ENCODE measurements around the gene EPB41L2. TPM values are rescaled to one million over a fixed set of nuclear protein-coding genes. Genes with fewer than 3 reads are reported as not detected.

The EPB41L2 gene
- total and polyA plus RNA-seq, 2 experiments from 2014 or later: 76.2 to 91.7 TPM

GRCh38 chr6:130834482-130835251 lies 228.4 kb downstream of the EPB41L2 start:
- no peak overlapping the region for H2AFZ ChIP-seq
- H3K36me3 ChIP-seq (ENCODE audit: insufficient read depth): no peaks in the 10 kb centered on the region; the same call in 1 of the 2 replicates
- no peaks in the 10 kb centered on the region for H3F3A ChIP-seq (replicated peaks; ENCODE audit: low read depth)
- no peaks in the 10 kb centered on the region for H4K20me1 ChIP-seq (replicated peaks; ENCODE audit: insufficient read depth)
- ATAC-seq: no peak
- H3K4me2 ChIP-seq: no peak overlapping the region
- H3K27me3 ChIP-seq (ENCODE audit: insufficient read depth): no peaks in the 10 kb centered on the region
- no peaks in the 10 kb centered on the region for H3K79me2 ChIP-seq (replicated peaks; ENCODE audit: insufficient read depth)
- DNase-seq (ENCODE audit: low spot score): no peak
- no peak overlapping the region for H3K27ac Mint-ChIP-seq
- no peaks in the 10 kb centered on the region for H3K36me3 Mint-ChIP-seq (ENCODE audit: low read depth)
- no peak overlapping the region for H3K27ac ChIP-seq (ENCODE audit: low read depth)
- H3K4me1 ChIP-seq (ENCODE audit: insufficient read depth): peaks cover 16% of the 10 kb centered on the region
- H3K4me1 Mint-ChIP-seq: peaks cover 16% of the 10 kb centered on the region
- no peak overlapping the region for H3K4me3 Mint-ChIP-seq
- H3K27me3 Mint-ChIP-seq (ENCODE audit: insufficient read depth, low read depth, poor library complexity): no peaks in the 10 kb centered on the region
- no peak overlapping the region for H3K4me3 ChIP-seq
- H3K9me2 ChIP-seq (ENCODE audit: insufficient read depth): peaks cover 22% of the 10 kb centered on the region
- H3K9me3 Mint-ChIP-seq: no peaks in the 10 kb centered on the region
- TF ChIP-seq EZH2phosphoT487 (IDR thresholded peaks at IDR 0.05; ENCODE audit: unreplicated experiment) (no peak), POLR2AphosphoS5 (IDR thresholded peaks at IDR 0.05; ENCODE audit: low read depth) (no peak), STAT1 (IDR thresholded peaks at IDR 0.05; ENCODE audit: unreplicated experiment) (no peak)

- no peak overlapping the region for H3K27ac Mint-ChIP-seq
- Histone ChIP-seq H3K4me3 (no peak overlapping the region), H3K4me1 (ENCODE audit: insufficient read depth) (peaks cover 5% of the 10 kb centered on the region), H2AFZ (no peak overlapping the region), H3K79me2 (replicated peaks; ENCODE audit: insufficient read depth) (no peaks in the 10 kb centered on the region), H3F3A (replicated peaks; ENCODE audit: low read depth) (no peaks in the 10 kb centered on the region), H3K27me3 (ENCODE audit: insufficient read depth) (no peaks in the 10 kb centered on the region), H3K27ac (ENCODE audit: low read depth) (no peak overlapping the region), H3K36me3 (ENCODE audit: insufficient read depth) (no peaks in the 10 kb centered on the region; the same call in 1 of the 2 replicates), H3K4me2 (no peak overlapping the region), H3K9me2 (ENCODE audit: insufficient read depth) (peaks cover 30% of the 10 kb centered on the region), H4K20me1 (replicated peaks; ENCODE audit: insufficient read depth) (no peaks in the 10 kb centered on the region)
- no peaks in the 10 kb centered on the region for H3K27me3 Mint-ChIP-seq (ENCODE audit: insufficient read depth, low read depth, poor library complexity)
- ATAC-seq: no peak
- H3K9me3 Mint-ChIP-seq: no peaks in the 10 kb centered on the region
- no peak overlapping the region for H3K4me3 Mint-ChIP-seq
- H3K4me1 Mint-ChIP-seq: peaks cover 6% of the 10 kb centered on the region
- DNase-seq (ENCODE audit: low spot score): no peak
- no peaks in the 10 kb centered on the region for H3K36me3 Mint-ChIP-seq (ENCODE audit: low read depth)
- TF ChIP-seq EZH2 (IDR thresholded peaks at IDR 0.05; ENCODE audit: low read depth, unreplicated experiment) (no peak), ZNF331 (CRISPR knock-in tag; IDR thresholded peaks at IDR 0.05; ENCODE audit: low read depth) (no peak), JUNB (IDR thresholded peaks at IDR 0.05; ENCODE audit: unreplicated experiment) (no peak), ZNF114 (CRISPR knock-in tag; IDR thresholded peaks at IDR 0.05) (no peak), ZNF462 (CRISPR knock-in tag; IDR thresholded peaks at IDR 0.05) (no peak), STAT1 (IDR thresholded peaks at IDR 0.05; ENCODE audit: unreplicated experiment) (no peak), REST (IDR thresholded peaks at IDR 0.05; ENCODE audit: unreplicated experiment) (no peak), EZH2phosphoT487 (IDR thresholded peaks at IDR 0.05; ENCODE audit: unreplicated experiment) (no peak)
These were observed 229.5 kb downstream of the EPB41L2 start for GRCh38 chr6:130833569-130833968.

Measured in GM23338 (cell line).